Fibroblast of lung (primary cell): Measurements from ENCODE around the gene SMIM38. TPM values are rescaled to one million over a fixed set of nuclear protein-coding genes. Genes with fewer than 3 reads are reported as not detected.

Experiments
- DNase-seq, 2 donors: peaks; one replicate each; pipeline versions ENCODE4 v3.0.0 to v3.0.0-alpha.2; 2010; ENCODE audit warnings: low read depth in 2 of 2
- H2AFZ ChIP-seq: 2 replicates; pipeline ENCODE4 v1.5.1; 2012; ENCODE audit warnings: low read length, control low read depth, inconsistent platforms
- H3K27ac ChIP-seq: 2 replicates; pipeline ENCODE4 v1.5.1; 2011; ENCODE audit warnings: low read length, control low read depth; ENCODE audit not compliant: insufficient read depth
- H3K27me3 ChIP-seq: 2 replicates; pipeline ENCODE4 v1.5.1; 2011; ENCODE audit warnings: mild to moderate bottlenecking, low read length; ENCODE audit not compliant: control insufficient read depth, insufficient read depth
- H3K36me3 ChIP-seq: 2 replicates; pipeline ENCODE4 v1.5.1; 2011; ENCODE audit warnings: low read length; ENCODE audit not compliant: control insufficient read depth, insufficient read depth
- H3K4me1 ChIP-seq: 2 replicates; pipeline ENCODE4 v1.5.1; 2011; ENCODE audit warnings: low read length; ENCODE audit not compliant: control insufficient read depth, insufficient read depth; ENCODE audit errors: extremely low read depth
- H3K4me2 ChIP-seq: 2 replicates; pipeline ENCODE4 v1.5.1; 2011; ENCODE audit warnings: low read length, control low read depth; ENCODE audit not compliant: insufficient read depth; ENCODE audit errors: extremely low read depth
- H3K4me3 ChIP-seq, 4 experiments: fragments of 200-600 bp in 1 of 4; sonication (generic) in 1 of 4; replicated peaks in 1 of 4; 2 replicates each; pipeline ENCODE4 v1.5.1; 2011 to 2016; ENCODE audit warnings: low read length in 4 of 4, low read depth in 3 of 4, mild to moderate bottlenecking in 3 of 4, control low read depth in 2 of 4, inconsistent platforms in 1 of 4, mixed read lengths in 1 of 4; ENCODE audit not compliant: insufficient read depth in 1 of 4; ENCODE audit errors: control extremely low read depth in 1 of 4
- H3K79me2 ChIP-seq: 2 replicates; pipeline ENCODE4 v1.5.1; 2012; ENCODE audit warnings: mild to moderate bottlenecking, low read length, inconsistent platforms; ENCODE audit not compliant: control insufficient read depth, insufficient read depth
- H3K9ac ChIP-seq: 2 replicates; pipeline ENCODE4 v1.5.1; 2011; ENCODE audit warnings: mild to moderate bottlenecking, low read length, control low read depth; ENCODE audit not compliant: insufficient read depth
- H3K9me3 ChIP-seq: 2 replicates; pipeline ENCODE4 v1.5.1; 2012; ENCODE audit warnings: low read depth, low read length; ENCODE audit not compliant: control insufficient read depth, insufficient read depth
- H4K20me1 ChIP-seq: 2 replicates; pipeline ENCODE4 v1.5.1; 2011; ENCODE audit warnings: low read length; ENCODE audit not compliant: control insufficient read depth, insufficient read depth; ENCODE audit errors: extremely low read depth
- EZH2 ChIP-seq: IDR thresholded peaks from 2 replicates; pipeline ENCODE4 v1.5.1; 2012; ENCODE audit warnings: low read length, control low read depth, mild to moderate bottlenecking; ENCODE audit errors: missing control alignments
- polyA plus RNA-seq, 2 donors: library from polyadenylated mRNA; depleted of rRNA in 1 of 2; stranded (reverse) in 1 of 2; unstranded in 1 of 2; fragments of >200 nt; gene quantifications; 2 replicates each; pipeline ENCODE4 v1.2.1, GENCODE V29; 2011 to 2012; ENCODE audit warnings: missing spikeins in 1 of 2
- total RNA-seq: library from RNA; depleted of rRNA; stranded (reverse); fragments of >200 nt; gene quantifications from 2 replicates; pipeline ENCODE4 v1.2.1, GENCODE V29; 2014
- TF ChIP-seq, protein P1 (sequence below), 2 donors: IDR thresholded peaks in 1 of 2; conservative IDR thresholded peaks in 1 of 2; 1 replicate in 1 of 2; 2 replicates in 1 of 2; pipeline ENCODE4 v1.5.1; 2011 to 2012; ENCODE audit warnings: low read length in 2 of 2, control low read depth in 1 of 2, inconsistent platforms in 1 of 2, low read depth in 1 of 2, mild to moderate bottlenecking in 1 of 2

Gene SMIM38
- total and polyA plus RNA-seq, 2 donors (not counting 1 experiment from before 2014, with no cell fraction given) = 0.06 to 0.33 TPM

DNA sequence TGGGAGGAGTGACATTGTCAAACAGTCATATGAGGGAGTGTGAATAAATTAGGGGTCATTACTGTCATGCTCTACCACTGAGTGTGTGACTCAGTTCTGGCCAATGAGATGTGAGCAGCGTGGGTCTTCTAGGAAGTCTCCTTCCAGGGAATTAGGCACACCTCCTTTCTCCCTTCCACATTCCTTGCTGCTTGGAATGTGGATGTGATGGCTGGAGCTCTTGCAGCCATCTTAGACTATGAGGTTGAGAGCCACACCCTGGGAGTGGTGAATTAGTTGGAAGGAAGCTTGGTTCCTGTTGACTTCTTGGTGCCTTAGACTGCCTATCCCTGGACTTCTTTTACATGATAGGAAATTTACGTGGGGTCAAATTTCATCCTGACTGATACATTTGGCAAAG is 36.5 kb upstream of the SMIM38 start:
- Histone ChIP-seq H3K4me2 (no peak overlapping the region), H3K4me3 (no peak overlapping the region), H3K36me3 (no peaks in the 10 kb centered on the region), H3K9me3 (no peaks in the 10 kb centered on the region), H3K4me1 (peaks cover 12% of the 10 kb centered on the region), H3K27ac (no peak overlapping the region), H3K79me2 (no peaks in the 10 kb centered on the region), H3K9ac (no peak overlapping the region), H4K20me1 (no peaks in the 10 kb centered on the region), H3K27me3 (no peaks in the 10 kb centered on the region), H2AFZ (no peak overlapping the region)
- DNase-seq = no peak
- TF ChIP-seq, protein P1, sequence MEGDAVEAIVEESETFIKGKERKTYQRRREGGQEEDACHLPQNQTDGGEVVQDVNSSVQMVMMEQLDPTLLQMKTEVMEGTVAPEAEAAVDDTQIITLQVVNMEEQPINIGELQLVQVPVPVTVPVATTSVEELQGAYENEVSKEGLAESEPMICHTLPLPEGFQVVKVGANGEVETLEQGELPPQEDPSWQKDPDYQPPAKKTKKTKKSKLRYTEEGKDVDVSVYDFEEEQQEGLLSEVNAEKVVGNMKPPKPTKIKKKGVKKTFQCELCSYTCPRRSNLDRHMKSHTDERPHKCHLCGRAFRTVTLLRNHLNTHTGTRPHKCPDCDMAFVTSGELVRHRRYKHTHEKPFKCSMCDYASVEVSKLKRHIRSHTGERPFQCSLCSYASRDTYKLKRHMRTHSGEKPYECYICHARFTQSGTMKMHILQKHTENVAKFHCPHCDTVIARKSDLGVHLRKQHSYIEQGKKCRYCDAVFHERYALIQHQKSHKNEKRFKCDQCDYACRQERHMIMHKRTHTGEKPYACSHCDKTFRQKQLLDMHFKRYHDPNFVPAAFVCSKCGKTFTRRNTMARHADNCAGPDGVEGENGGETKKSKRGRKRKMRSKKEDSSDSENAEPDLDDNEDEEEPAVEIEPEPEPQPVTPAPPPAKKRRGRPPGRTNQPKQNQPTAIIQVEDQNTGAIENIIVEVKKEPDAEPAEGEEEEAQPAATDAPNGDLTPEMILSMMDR (conservative IDR thresholded peaks at IDR 0.05 in 1 of 2, IDR thresholded peaks at IDR 0.05 in 1 of 2; ENCODE audit: low read depth in 1 of 2, low read length in 2 of 2) = no peak
- TF ChIP-seq EZH2 = no peak

DNA sequence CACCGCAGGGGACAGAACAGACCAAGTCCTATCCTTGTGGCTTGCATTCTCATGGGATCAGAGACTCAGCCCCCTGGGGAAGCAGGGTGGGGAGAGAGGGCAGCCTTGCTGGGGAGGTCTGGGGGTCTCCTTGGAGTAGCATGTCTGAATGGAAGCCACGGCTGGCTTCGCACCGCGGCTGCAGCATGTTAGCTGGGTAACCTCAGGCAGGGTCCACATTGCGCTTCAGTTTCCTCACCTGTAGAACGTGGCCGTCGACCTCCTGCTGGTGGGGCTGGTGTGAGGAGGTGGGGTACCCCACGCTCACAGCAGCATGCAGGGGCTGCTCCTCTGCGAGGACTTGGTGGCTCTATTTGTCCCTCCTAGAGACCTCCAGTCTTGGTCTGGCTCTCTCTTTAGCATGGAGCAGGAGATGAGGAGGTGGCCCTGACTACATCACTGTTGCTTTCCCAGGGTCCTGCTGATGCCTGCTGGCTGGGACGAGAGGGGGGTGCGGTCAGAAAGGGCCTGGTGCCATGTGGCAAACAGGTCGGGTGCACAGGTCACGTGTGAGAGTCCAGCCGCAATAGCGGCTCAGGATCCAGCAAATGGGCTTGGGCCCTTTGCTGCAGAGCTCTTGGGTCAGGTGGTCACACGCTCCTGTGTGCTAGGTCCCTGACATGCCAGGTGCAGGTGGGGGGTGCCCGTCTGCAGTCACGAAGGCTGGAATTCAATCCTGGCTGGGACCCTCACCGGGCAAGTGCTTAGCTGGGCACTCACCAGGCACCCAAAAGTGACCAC is 35.4 kb upstream of the SMIM38 start:
- TF ChIP-seq, protein P1 (conservative IDR thresholded peaks at IDR 0.05 in 1 of 2, IDR thresholded peaks at IDR 0.05 in 1 of 2; ENCODE audit: low read depth in 1 of 2, low read length in 2 of 2) = no peak
- no peak for TF ChIP-seq EZH2
- Histone ChIP-seq H3K4me1 (peaks cover 13% of the 10 kb centered on the region), H3K9me3 (no peaks in the 10 kb centered on the region), H3K27me3 (no peaks in the 10 kb centered on the region), H3K79me2 (no peaks in the 10 kb centered on the region), H2AFZ (no peak overlapping the region), H3K36me3 (no peaks in the 10 kb centered on the region), H3K4me2 (no peak overlapping the region), H3K9ac (no peak overlapping the region), H4K20me1 (no peaks in the 10 kb centered on the region), H3K27ac (no peak overlapping the region), H3K4me3 (no peak overlapping the region)
- DNase-seq = no peak

DNA sequence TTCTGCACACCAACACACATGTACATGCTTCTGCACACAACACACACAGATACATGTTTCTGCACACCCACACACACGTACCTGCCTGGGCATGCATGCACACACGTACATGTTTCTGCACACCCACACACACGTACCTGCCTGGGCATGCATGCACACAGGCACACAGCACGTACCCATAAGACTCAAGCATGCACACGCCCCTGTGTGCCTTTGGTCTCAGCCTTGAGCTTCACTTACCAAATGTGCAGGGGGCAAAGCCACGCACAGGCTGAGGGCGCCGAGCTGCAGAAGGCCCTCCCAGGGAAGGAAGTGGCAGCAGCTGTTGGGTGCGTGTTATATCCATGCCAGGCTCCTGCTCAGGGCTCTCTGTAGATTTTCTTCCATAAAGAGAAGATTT is 34.7 kb upstream of the SMIM38 start:
- no peak overlapping the region for H2AFZ ChIP-seq
- DNase-seq = no peak
- no peak overlapping the region for H3K27ac ChIP-seq
- no peaks in the 10 kb centered on the region for H3K79me2 ChIP-seq
- H3K27me3 ChIP-seq = no peaks in the 10 kb centered on the region
- H3K9me3 ChIP-seq = no peaks in the 10 kb centered on the region
- H4K20me1 ChIP-seq = no peaks in the 10 kb centered on the region
- no peak for TF ChIP-seq EZH2
- TF ChIP-seq, protein P1 (conservative IDR thresholded peaks at IDR 0.05 in 1 of 2, IDR thresholded peaks at IDR 0.05 in 1 of 2; ENCODE audit: low read depth in 1 of 2, low read length in 2 of 2) = no peak
- peaks cover 13% of the 10 kb centered on the region for H3K4me1 ChIP-seq
- H3K9ac ChIP-seq = no peak overlapping the region
- no peak overlapping the region for H3K4me3 ChIP-seq
- H3K36me3 ChIP-seq = no peaks in the 10 kb centered on the region
- no peak overlapping the region for H3K4me2 ChIP-seq
